H1 (cell line): ENCODE results near the gene NPR1. TPM values are rescaled to one million over a fixed set of nuclear protein-coding genes. Genes with fewer than 3 reads are reported as not detected.

Experiments
- CTCF ChIA-PET: fragments of 300-600 bp; sonication (Branson Sonifier 250); formaldehyde crosslinking; loops from one replicate; lab custom pipeline; 2021; ENCODE audit not compliant: partially characterized antibody; lab: Charles Lee
- POLR2A ChIA-PET: fragments of 300-600 bp; sonication (Branson Sonifier 250); formaldehyde crosslinking; loops from one replicate; lab custom pipeline; 2021; ENCODE audit warnings: inconsistent platforms; ENCODE audit not compliant: partially characterized antibody; lab: Charles Lee
- DNase-seq, 2 experiments: peaks; one replicate each; pipeline versions ENCODE4 v3.0.0 to v3.0.0-alpha.2; 2010 to 2022; ENCODE audit warnings: low spot score in 2 of 2, low read depth in 1 of 2, mixed read lengths in 1 of 2
- FAIRE-seq: peaks from 2 replicates; lab custom pipeline; 2011; peaks lifted over from hg19 to GRCh38; lab: Jason Lieb, UNC
- H2AFZ ChIP-seq: 2 replicates; pipeline ENCODE4 v1.8.1; 2012; ENCODE audit warnings: low read length, inconsistent platforms
- H2AK5ac ChIP-seq: 2 replicates; pipeline ENCODE4 v1.6.1; 2013; ENCODE audit warnings: low read depth, low read length
- H2BK120ac ChIP-seq: replicated peaks from 2 replicates; pipeline ENCODE3; 2013; ENCODE audit warnings: low read depth, low read length, inconsistent platforms
- H2BK12ac ChIP-seq: 2 replicates; pipeline ENCODE4 v1.6.1; 2013; ENCODE audit warnings: low read depth, low read length
- H2BK15ac ChIP-seq: 2 replicates; pipeline ENCODE4 v1.6.1; 2013; ENCODE audit warnings: low read length
- H2BK20ac ChIP-seq: 2 replicates; pipeline ENCODE4 v1.6.1; 2013; ENCODE audit warnings: low read length
- H2BK5ac ChIP-seq: 2 replicates; pipeline ENCODE4 v1.6.1; 2013; ENCODE audit warnings: low read depth, low read length
- H3K14ac ChIP-seq: 2 replicates; pipeline ENCODE4 v1.6.1; 2013; ENCODE audit warnings: inconsistent platforms; ENCODE audit not compliant: insufficient read length
- H3K18ac ChIP-seq: 2 replicates; pipeline ENCODE4 v1.6.1; 2013; ENCODE audit warnings: low read length; ENCODE audit errors: extremely low read depth
- H3K23ac ChIP-seq: 2 replicates; pipeline ENCODE4 v1.6.1; 2013; ENCODE audit warnings: inconsistent platforms; ENCODE audit not compliant: insufficient read length
- H3K23me2 ChIP-seq: 2 replicates; pipeline ENCODE4 v1.6.1; 2013; ENCODE audit warnings: low read depth, low read length
- H3K27ac ChIP-seq: 2 replicates; pipeline ENCODE4 v1.6.1; 2011; ENCODE audit warnings: low read depth, low read length, inconsistent platforms
- H3K27me3 ChIP-seq, 4 experiments: replicated peaks in 1 of 4; 1 replicate in 1 of 4; 2 replicates in 3 of 4; pipeline versions ENCODE4 v1.6.1 to v1.8.1; 2011 to 2013; ENCODE audit warnings: low read length in 3 of 4, mild to moderate bottlenecking in 3 of 4, inconsistent platforms in 2 of 4, mixed read lengths in 2 of 4, moderate library complexity in 1 of 4; ENCODE audit not compliant: control insufficient read depth in 3 of 4, insufficient read depth in 3 of 4; ENCODE audit errors: extremely low read depth in 1 of 4
- H3K36me3 ChIP-seq, 4 experiments: 2 replicates each; pipeline versions ENCODE4 v1.6.1 to v1.8.1; 2011 to 2013; ENCODE audit warnings: mild to moderate bottlenecking in 4 of 4, low read length in 3 of 4, moderate library complexity in 2 of 4, control low read depth in 1 of 4, inconsistent platforms in 1 of 4; ENCODE audit not compliant: insufficient read depth in 4 of 4, control insufficient read depth in 2 of 4
- H3K4ac ChIP-seq: replicated peaks from 2 replicates; pipeline ENCODE3; 2013; ENCODE audit warnings: low read length, low read depth, mixed read lengths, inconsistent platforms; ENCODE audit not compliant: insufficient read length
- H3K4me1 ChIP-seq, 4 experiments: replicated peaks in 1 of 4; 1 replicate in 1 of 4; 2 replicates in 3 of 4; pipeline versions ENCODE4 v1.6.1 to v1.8.1; 2011 to 2013; ENCODE audit warnings: low read length in 3 of 4, inconsistent platforms in 2 of 4, mixed read lengths in 1 of 4; ENCODE audit not compliant: insufficient read depth in 4 of 4, control insufficient read depth in 3 of 4
- H3K4me2 ChIP-seq, 2 experiments: 2 replicates each; pipeline versions ENCODE4 v1.6.1 to v1.8.1; 2011 to 2013; ENCODE audit warnings: low read depth in 2 of 2, low read length in 2 of 2, control low read depth in 1 of 2, inconsistent platforms in 1 of 2, mild to moderate bottlenecking in 1 of 2; ENCODE audit not compliant: insufficient read depth in 1 of 2
- H3K4me3 ChIP-seq, 4 experiments: fragments of 200-600, 300-600 bp in 1 of 4; sonication (generic), shearing (Covaris generic), sonication (Bioruptor Twin) in 1 of 4; 2 replicates each; pipeline versions ENCODE4 v1.5.1 to v1.8.1; 2011 to 2016; ENCODE audit warnings: low read length in 4 of 4, low read depth in 3 of 4, control low read depth in 2 of 4, inconsistent platforms in 2 of 4, mild to moderate bottlenecking in 2 of 4, mixed read lengths in 1 of 4, moderate library complexity in 1 of 4; ENCODE audit not compliant: insufficient read depth in 2 of 4; ENCODE audit errors: extremely low read depth in 1 of 4
- H3K56ac ChIP-seq: replicated peaks from 2 replicates; pipeline ENCODE3; 2013; ENCODE audit warnings: low read depth, mild to moderate bottlenecking, mixed read lengths, low read length, inconsistent platforms; ENCODE audit not compliant: insufficient read length
- H3K79me1 ChIP-seq: 2 replicates; pipeline ENCODE4 v1.6.1; 2013; ENCODE audit warnings: low read depth, low read length, control low read depth
- H3K79me2 ChIP-seq, 2 experiments: 2 replicates each; pipeline versions ENCODE4 v1.6.1 to v1.8.1; 2012 to 2013; ENCODE audit warnings: low read length in 2 of 2, mild to moderate bottlenecking in 2 of 2, inconsistent platforms in 1 of 2; ENCODE audit not compliant: insufficient read depth in 2 of 2, control insufficient read depth in 1 of 2
- H3K9ac ChIP-seq, 4 experiments: replicated peaks in 1 of 4; 1 replicate in 1 of 4; 2 replicates in 3 of 4; pipeline versions ENCODE4 v1.6.1 to v1.8.1; 2011 to 2013; ENCODE audit warnings: low read depth in 3 of 4, low read length in 3 of 4, control low read depth in 2 of 4, mild to moderate bottlenecking in 2 of 4, moderate library complexity in 2 of 4, inconsistent platforms in 1 of 4; ENCODE audit errors: extremely low read depth in 1 of 4
- H3K9me3 ChIP-seq, 2 experiments: 2 replicates each; pipeline versions ENCODE4 v1.6.1 to v1.8.1; 2012 to 2013; ENCODE audit warnings: mild to moderate bottlenecking in 2 of 2, moderate library complexity in 2 of 2, control low read depth in 1 of 2, inconsistent platforms in 1 of 2, low read depth in 1 of 2, low read length in 1 of 2, mixed read lengths in 1 of 2; ENCODE audit not compliant: insufficient read depth in 2 of 2
- H4K20me1 ChIP-seq, 2 experiments: replicated peaks in 1 of 2; 2 replicates each; pipeline versions ENCODE3 to v1.8.1; 2011 to 2013; ENCODE audit warnings: inconsistent platforms in 2 of 2, low read length in 2 of 2, mild to moderate bottlenecking in 1 of 2; ENCODE audit not compliant: insufficient read depth in 2 of 2, control insufficient read depth in 1 of 2
- H4K5ac ChIP-seq: 2 replicates; pipeline ENCODE4 v1.6.1; 2013; ENCODE audit warnings: low read length, low read depth, mixed read lengths, inconsistent platforms; ENCODE audit not compliant: insufficient read length
- H4K8ac ChIP-seq: 2 replicates; pipeline ENCODE4 v1.8.0; 2013; ENCODE audit warnings: mild to moderate bottlenecking, moderate library complexity, low read length, inconsistent platforms; ENCODE audit not compliant: insufficient read depth; ENCODE audit errors: extremely low read depth
- H4K91ac ChIP-seq: replicated peaks from 2 replicates; pipeline ENCODE3; 2013; ENCODE audit warnings: low read length, mixed read lengths, inconsistent platforms; ENCODE audit not compliant: insufficient read length
- CBX8 ChIP-seq: fragments of 300-800, 300-1000 bp; sonication (generic); IDR thresholded peaks from 2 replicates; pipeline ENCODE4 v1.7.1; 2016; ENCODE audit warnings: low read depth, low read length, borderline replicate concordance
- CHD1 ChIP-seq: IDR thresholded peaks from 2 replicates; pipeline ENCODE4 v1.6.1; 2012; ENCODE audit warnings: low read depth, low read length, improper control_type of control experiment
- CTCF ChIP-seq, 3 experiments: IDR thresholded peaks; 1 replicate in 2 of 3; 2 replicates in 1 of 3; pipeline versions ENCODE4 v1.5.1 to v1.6.1; 2011; ENCODE audit warnings: low read length in 3 of 3, mild to moderate bottlenecking in 3 of 3, inconsistent platforms in 2 of 3, low read depth in 1 of 3, moderate library complexity in 1 of 3; ENCODE audit not compliant: insufficient read depth in 1 of 3; ENCODE audit errors: control extremely low read depth in 1 of 3
- KDM1A ChIP-seq: fragments of 200-600, 300-600 bp; sonication (generic); IDR thresholded peaks from 2 replicates; pipeline ENCODE4 v1.7.1; 2016; ENCODE audit warnings: mild to moderate bottlenecking, low read length, borderline replicate concordance
- POLR2AphosphoS5 ChIP-seq: IDR thresholded peaks from 2 replicates; pipeline ENCODE4 v1.6.1; 2011; ENCODE audit warnings: low read depth, low read length
- RAD21 ChIP-seq, 2 experiments: IDR thresholded peaks in 1 of 2; conservative IDR thresholded peaks in 1 of 2; 2 replicates each; pipeline ENCODE4 v1.6.1; 2011; ENCODE audit warnings: low read depth in 2 of 2, low read length in 2 of 2, improper control_type of control experiment in 1 of 2, inconsistent platforms in 1 of 2, mild to moderate bottlenecking in 1 of 2, moderate library complexity in 1 of 2
- RXRA ChIP-seq: IDR thresholded peaks from 2 replicates; pipeline ENCODE4 v1.6.1; 2011; ENCODE audit warnings: low read depth, mild to moderate bottlenecking, low read length, moderate library complexity; ENCODE audit not compliant: insufficient read depth
- SAP30 ChIP-seq: fragments of 300-600 bp; sonication (generic); IDR thresholded peaks from 2 replicates; pipeline ENCODE4 v1.7.1; 2012; ENCODE audit warnings: low read length, moderate library complexity, mild to moderate bottlenecking, inconsistent platforms; ENCODE audit not compliant: insufficient read depth, insufficient replicate concordance
- SIRT6 ChIP-seq: IDR thresholded peaks from one replicate; pipeline ENCODE4 v1.7.1; 2012; ENCODE audit warnings: low read length, inconsistent platforms
- SP1 ChIP-seq: IDR thresholded peaks from 2 replicates; pipeline ENCODE4 v1.6.1; 2011; ENCODE audit warnings: low read depth, low read length
- SP4 ChIP-seq: IDR thresholded peaks from 2 replicates; pipeline ENCODE4 v1.6.1; 2012; ENCODE audit warnings: low read length, inconsistent platforms
- WGBS, 2 experiments: shearing (Covaris generic) in 1 of 2; methylation state at CpG; one replicate each; pipeline versions ENCODE4 v1.1.6 to v1.1.7; 2013 to 2015; ENCODE audit warnings: low lambda C conversion rate in 2 of 2, mixed read lengths in 2 of 2, inconsistent platforms in 1 of 2, low coverage in 1 of 2, missing lambda C conversion rate in 1 of 2; ENCODE audit not compliant: insufficient replicate concordance in 2 of 2, insufficient coverage in 1 of 2, insufficient read length in 1 of 2; ENCODE audit errors: extremely low coverage in 1 of 2, missing lambda C conversion rate in 1 of 2; 5-methylcytosine and 5-hydroxymethylcytosine counted together
- polyA plus RNA-seq, 7 experiments: library from polyadenylated mRNA; depleted of rRNA in 3 of 7; stranded (reverse) in 5 of 7; unstranded in 2 of 7; fragments of >200 nt in 5 of 7; fragments of 200-250 nt in 2 of 7; gene quantifications; 1 replicate in 5 of 7; 2 replicates in 1 of 7; 4 replicates in 1 of 7; pipeline versions ENCODE4 v1.2.1 to v1.2.3, GENCODE V29; 2011 to 2013; ENCODE audit warnings: missing spikeins in 2 of 7, mixed read lengths in 2 of 7
- total RNA-seq: library from RNA; stranded (reverse); fragmentation: NEBNext Ultra II Directional; extraction: Animal tissue kit (Norgen Biotek cat#: 25700); gene quantifications from 2 replicates; pipeline ENCODE4 v1.2.1, GENCODE V29; 2021

The NPR1 gene
- total and polyA plus RNA-seq, 2 of the 8 experiments (the other 6 are each of a cell fraction or from before 2014, with no cell fraction given) = 11.7 to 13.2 TPM

- H2BK20ac ChIP-seq = no peak overlapping the region
- no peak overlapping the region for H3K4ac ChIP-seq
- H3K18ac ChIP-seq = no peak overlapping the region
- peaks cover 0 to 11% of the 10 kb centered on the region in 2 experiments; a peak in 2 of 4 replicates for H3K79me2 ChIP-seq
- H2AFZ ChIP-seq = no peak overlapping the region
- H3K23ac ChIP-seq = no peak overlapping the region
- no peaks in the 10 kb centered on the region for H3K27me3 ChIP-seq
- no peak overlapping the region for H4K5ac ChIP-seq
- peaks cover 23 to 38% (median 32%) of the 10 kb centered on the region in 4 experiments for H3K36me3 ChIP-seq
- peak overlapping the region; percentile 82 to 88 (median 84); a peak in 5 of 7 replicates for H3K9ac ChIP-seq
- H3K14ac ChIP-seq = no peak overlapping the region
- H3K4me2 ChIP-seq = peak overlapping the region; percentile 69 to 91
- H4K91ac ChIP-seq = no peak overlapping the region
- no peak overlapping the region for H2BK12ac ChIP-seq
- peaks cover 5% of the 10 kb centered on the region; the same call in 1 of the 2 replicates for H3K79me1 ChIP-seq
- H3K4me3 ChIP-seq = peak overlapping the region; percentile 71 to 98 (median 90)
- H3K23me2 ChIP-seq = no peaks in the 10 kb centered on the region
- no peak overlapping the region for H3K56ac ChIP-seq
- H3K4me1 ChIP-seq = peaks cover 0 to 4% (median 2%) of the 10 kb centered on the region in 4 experiments; a peak in 2 of 7 replicates
- no peak overlapping the region; the same call in 1 of the 2 replicates for H4K8ac ChIP-seq
- no peak for FAIRE-seq
- H2BK5ac ChIP-seq = no peak overlapping the region
- H2BK120ac ChIP-seq = no peak overlapping the region
- CTCF ChIA-PET = interaction anchor here (0.6 to 1.7 kb wide), 8 partner anchors 9 to 304 kb away, joined by 3 to 6 read pairs (median 4); partner anchors contain the start of gene S100A13
- WGBS, 2 experiments = 70% methylated on average over 8 of the region's 8 CpGs; no CpG with 5 or more reads in 1 of the 2 experiments
- POLR2A ChIA-PET = interaction anchor here (0.6 to 19.8 kb wide), 13 partner anchors 11 to 1856 kb away, joined by 3 to 343 read pairs (median 3); partner anchors contain the start of genes CHTOP, CREB3L4, ILF2 and RPS27
- no peaks in the 10 kb centered on the region for H3K9me3 ChIP-seq
- no peak overlapping the region for H2AK5ac ChIP-seq
- peaks cover 0 to 8% of the 10 kb centered on the region in 2 experiments for H4K20me1 ChIP-seq
- DNase-seq = no peak
- no peak overlapping the region for H3K27ac ChIP-seq
- no peak overlapping the region for H2BK15ac ChIP-seq
- TF ChIP-seq RXRA (no peak), POLR2AphosphoS5 (no peak), KDM1A (no peak), CTCF (IDR thresholded peaks at IDR 0.05; ENCODE audit: control extremely low read depth in 1 of 3, insufficient read depth in 1 of 3, low read depth in 1 of 3, low read length in 3 of 3) (no peak), SP4 (no peak), CBX8 (no peak), CHD1 (no peak), SIRT6 (no peak), SP1 (no peak), SAP30 (no peak), RAD21 (IDR thresholded peaks at IDR 0.05 in 1 of 2, conservative IDR thresholded peaks at IDR 0.05 in 1 of 2; ENCODE audit: low read depth in 2 of 2, low read length in 2 of 2) (no peak)
Measured at GRCh38 chr1:153659175-153659534, 19.3 kb upstream of the NPR1 start.
